H1 (cell line): ENCODE data around the gene TINCR.

Experiments
- CHD2 ChIP-seq: IDR thresholded peaks from 2 replicates; pipeline ENCODE4 v1.6.1; 2012; ENCODE audit warnings: low read length, improper control_type of control experiment
- PHF8 ChIP-seq: fragments of 200-600 bp; sonication (generic); conservative IDR thresholded peaks from 2 replicates; pipeline ENCODE4 v1.7.1; 2012; ENCODE audit warnings: low read depth, mild to moderate bottlenecking, inconsistent platforms, low read length, moderate library complexity
- POLR2A ChIP-seq, 2 experiments: IDR thresholded peaks; 1 replicate in 1 of 2; 2 replicates in 1 of 2; pipeline ENCODE4 v1.6.1; 2011; ENCODE audit warnings: low read depth in 2 of 2, low read length in 2 of 2, mild to moderate bottlenecking in 2 of 2; ENCODE audit errors: control extremely low read depth in 1 of 2
- POLR2AphosphoS5 ChIP-seq: IDR thresholded peaks from 2 replicates; pipeline ENCODE4 v1.6.1; 2011; ENCODE audit warnings: low read depth, low read length
- TAF1 ChIP-seq: IDR thresholded peaks from 2 replicates; pipeline ENCODE4 v1.6.1; 2011; ENCODE audit warnings: mild to moderate bottlenecking, low read depth, low read length
- TCF12 ChIP-seq: IDR thresholded peaks from 2 replicates; pipeline ENCODE4 v1.6.1; 2011; ENCODE audit warnings: low read depth, mild to moderate bottlenecking, low read length
- ZNF274 ChIP-seq: IDR thresholded peaks from 2 replicates; pipeline ENCODE4 v1.7.0; 2012; ENCODE audit warnings: low read length, borderline replicate concordance; ENCODE audit errors: extremely low read depth
- TF ChIP-seq, protein P1 (sequence below), 3 experiments: IDR thresholded peaks; 1 replicate in 2 of 3; 2 replicates in 1 of 3; pipeline versions ENCODE4 v1.5.1 to v1.6.1; 2011; ENCODE audit warnings: low read length in 3 of 3, mild to moderate bottlenecking in 3 of 3, inconsistent platforms in 2 of 3, low read depth in 1 of 3, moderate library complexity in 1 of 3; ENCODE audit not compliant: insufficient read depth in 1 of 3; ENCODE audit errors: control extremely low read depth in 1 of 3
- TF ChIP-seq, protein P2 (sequence below): IDR thresholded peaks from 2 replicates; pipeline ENCODE4 v1.6.1; 2012; ENCODE audit warnings: low read length, inconsistent platforms

DNA sequence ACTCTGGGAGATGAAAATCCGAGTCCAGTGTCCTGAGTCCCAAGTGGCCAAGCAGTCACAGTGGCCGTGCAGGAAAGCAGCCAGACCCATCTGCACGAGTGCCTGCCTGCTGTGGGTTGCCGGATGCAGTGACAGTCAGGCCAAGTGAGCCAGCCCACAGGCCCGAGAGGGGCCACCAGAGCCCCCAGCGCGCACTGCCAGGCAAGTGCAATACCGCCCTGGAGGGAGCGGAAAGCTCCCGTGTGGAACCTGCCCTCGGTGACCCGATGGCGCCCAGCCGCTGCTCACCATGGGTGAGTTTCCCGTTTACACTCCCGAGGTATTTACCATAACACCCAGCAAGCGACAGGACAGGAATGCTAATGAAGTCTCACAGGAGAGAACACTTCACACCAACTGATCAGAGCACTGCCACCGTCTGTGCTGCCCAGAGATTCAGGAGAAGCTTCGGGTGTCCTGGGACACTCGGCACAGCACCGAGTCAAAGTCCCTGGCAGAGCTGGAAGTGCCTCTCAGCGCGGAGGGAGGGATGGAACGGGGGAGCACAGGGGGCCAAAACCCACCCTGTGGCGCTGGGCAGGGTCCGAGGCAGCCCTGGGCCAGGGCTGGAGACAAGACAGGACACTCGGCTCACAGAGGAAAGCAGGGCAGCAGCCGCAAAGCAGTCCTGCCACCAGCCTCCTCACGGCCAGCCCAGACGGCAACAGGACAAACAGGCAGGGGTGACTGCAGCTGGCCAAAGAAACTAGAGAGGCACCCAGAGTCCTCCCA is 21.3 kb upstream of the TINCR start:
- TF ChIP-seq, protein P1, sequence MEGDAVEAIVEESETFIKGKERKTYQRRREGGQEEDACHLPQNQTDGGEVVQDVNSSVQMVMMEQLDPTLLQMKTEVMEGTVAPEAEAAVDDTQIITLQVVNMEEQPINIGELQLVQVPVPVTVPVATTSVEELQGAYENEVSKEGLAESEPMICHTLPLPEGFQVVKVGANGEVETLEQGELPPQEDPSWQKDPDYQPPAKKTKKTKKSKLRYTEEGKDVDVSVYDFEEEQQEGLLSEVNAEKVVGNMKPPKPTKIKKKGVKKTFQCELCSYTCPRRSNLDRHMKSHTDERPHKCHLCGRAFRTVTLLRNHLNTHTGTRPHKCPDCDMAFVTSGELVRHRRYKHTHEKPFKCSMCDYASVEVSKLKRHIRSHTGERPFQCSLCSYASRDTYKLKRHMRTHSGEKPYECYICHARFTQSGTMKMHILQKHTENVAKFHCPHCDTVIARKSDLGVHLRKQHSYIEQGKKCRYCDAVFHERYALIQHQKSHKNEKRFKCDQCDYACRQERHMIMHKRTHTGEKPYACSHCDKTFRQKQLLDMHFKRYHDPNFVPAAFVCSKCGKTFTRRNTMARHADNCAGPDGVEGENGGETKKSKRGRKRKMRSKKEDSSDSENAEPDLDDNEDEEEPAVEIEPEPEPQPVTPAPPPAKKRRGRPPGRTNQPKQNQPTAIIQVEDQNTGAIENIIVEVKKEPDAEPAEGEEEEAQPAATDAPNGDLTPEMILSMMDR (IDR thresholded peaks at IDR 0.05; ENCODE audit: control extremely low read depth in 1 of 3, insufficient read depth in 1 of 3, low read depth in 1 of 3, low read length in 3 of 3) = no peak
- TF ChIP-seq TAF1 (no peak), TCF12 (no peak), ZNF274 (no peak), PHF8 (no peak), POLR2A (IDR thresholded peaks at IDR 0.05; ENCODE audit: control extremely low read depth in 1 of 2, low read depth in 2 of 2, low read length in 2 of 2) (no peak), CHD2 (no peak), POLR2AphosphoS5 (no peak)
- TF ChIP-seq, protein P2, sequence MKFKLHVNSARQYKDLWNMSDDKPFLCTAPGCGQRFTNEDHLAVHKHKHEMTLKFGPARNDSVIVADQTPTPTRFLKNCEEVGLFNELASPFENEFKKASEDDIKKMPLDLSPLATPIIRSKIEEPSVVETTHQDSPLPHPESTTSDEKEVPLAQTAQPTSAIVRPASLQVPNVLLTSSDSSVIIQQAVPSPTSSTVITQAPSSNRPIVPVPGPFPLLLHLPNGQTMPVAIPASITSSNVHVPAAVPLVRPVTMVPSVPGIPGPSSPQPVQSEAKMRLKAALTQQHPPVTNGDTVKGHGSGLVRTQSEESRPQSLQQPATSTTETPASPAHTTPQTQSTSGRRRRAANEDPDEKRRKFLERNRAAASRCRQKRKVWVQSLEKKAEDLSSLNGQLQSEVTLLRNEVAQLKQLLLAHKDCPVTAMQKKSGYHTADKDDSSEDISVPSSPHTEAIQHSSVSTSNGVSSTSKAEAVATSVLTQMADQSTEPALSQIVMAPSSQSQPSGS = no peak
